Left colon (tissue), 2 donors: ENCODE results near the gene ALG14. TPM values are rescaled to one million over a fixed set of nuclear protein-coding genes. Genes with fewer than 3 reads are reported as not detected.
"Not testable (repeated sequence)": the region's sequence is repeated elsewhere in the genome, so short reads cannot be mapped to it uniquely, and the experiment has no call there.

Source experiments
- ATAC-seq: fragments of 200-7000 bp; cut with Tn5 transposase; one replicate; pipeline ENCODE4 v1.9.1; 2020; ENCODE audit warnings: mild to moderate bottlenecking, moderate library complexity
- DNase-seq, 2 donors: peaks; one replicate each; pipeline ENCODE4 v3.0.0-alpha.2; 2020
- intact Hi-C, 2 donors: fragments of 100-400 bp; cut with DNase I in 1 of 2; cut with micrococcal nuclease in 1 of 2; formaldehyde crosslinking; loops; one replicate each; pipeline versions ENCODE4 v1.11.2 to v1.14.0; 2022; cut with DNase I, micrococcal nuclease
- total RNA-seq, 2 donors: library from RNA; stranded (reverse); fragmentation: NEBNext Ultra II Directional; extraction: Animal tissue kit (Norgen Biotek cat#: 25700); gene quantifications; one replicate each; pipeline ENCODE4 v1.2.1, GENCODE V29; 2021
- donor health status: DM: no; HTN: no; CAD: no.
- donor health status: DM: yes; HTN: yes; CAD: no.

The ALG14 gene
- total RNA-seq, 2 donors from 2014 or later, result 9.8 to 13.9 TPM

- intact Hi-C loops, DNase-seq, ATAC-seq: not testable (repeated sequence)
Observed at GRCh38 chr1:95091290-95091689, 18.5 kb upstream of the ALG14 start.

- ATAC-seq (no peak), DNase-seq (no peak)
- intact Hi-C loops, result loop anchor here in 1 of 2 donors (10.0 kb wide), 1 partner anchor 145 kb away; the partner anchor contains the start of gene RWDD3
Observed at GRCh38 chr1:95089650-95090287, 17.0 kb upstream of the ALG14 start.

DNA sequence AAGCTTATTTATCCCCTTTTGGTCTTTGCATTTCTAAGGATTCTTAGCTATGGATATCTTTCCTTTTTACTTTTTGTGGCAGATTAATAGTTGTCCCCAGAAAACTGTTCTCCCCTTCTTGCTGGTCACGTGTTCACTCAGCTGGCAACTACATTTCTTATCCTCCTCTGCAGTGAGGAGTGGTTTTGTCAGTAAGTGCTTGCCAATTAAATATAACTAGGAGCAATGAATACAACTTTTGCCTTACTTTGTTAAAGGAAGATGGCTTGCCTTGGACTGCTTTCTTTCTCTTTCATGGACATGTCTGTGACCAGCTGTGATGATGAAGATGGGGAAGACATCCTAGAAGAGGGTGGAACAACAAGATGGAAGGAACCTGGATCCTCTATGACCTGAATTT, 15.6 kb upstream of the ALG14 start:
- intact Hi-C loops, result loop anchor here in 1 of 2 donors (10.0 kb wide), 1 partner anchor 146 kb away; the partner anchor contains the start of gene RWDD3
- no peak for ATAC-seq
- no peak for DNase-seq

DNA sequence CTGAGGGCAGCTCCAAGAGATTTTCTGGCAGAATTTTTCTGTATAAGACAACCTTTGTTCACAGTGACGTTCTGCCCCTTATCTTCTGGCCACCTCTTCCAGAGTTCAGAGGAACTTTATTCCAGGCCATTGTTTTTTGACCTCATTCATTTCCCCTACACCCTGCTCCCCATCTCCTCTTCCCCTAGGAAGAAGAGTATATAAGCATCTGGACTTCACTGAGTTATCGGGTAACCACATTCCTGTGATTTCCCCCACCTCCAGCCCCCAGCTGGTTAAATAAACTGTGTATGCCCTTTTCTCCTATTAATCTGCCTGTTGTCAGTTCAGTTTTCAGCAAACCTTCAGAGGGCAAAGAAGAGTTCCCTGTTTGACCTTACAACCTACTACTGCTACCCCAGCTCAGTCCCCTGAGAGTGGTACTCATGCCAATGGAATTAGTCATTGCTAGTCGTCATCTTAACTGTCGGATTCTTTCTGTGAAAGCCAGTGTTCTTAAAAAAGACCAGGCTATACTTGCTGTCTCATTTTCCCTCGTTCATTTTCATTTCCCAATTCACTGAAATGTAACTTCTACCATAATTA, 14.3 kb upstream of the ALG14 start:
- intact Hi-C loops, result loop anchor here in 1 of 2 donors (10.0 kb wide), 1 partner anchor 148 kb away; the partner anchor contains the start of gene RWDD3
- ATAC-seq (no peak), DNase-seq (no peak)

GRCh38 chr1:95085376-95085775, 12.6 kb upstream of the ALG14 start:
- DNase-seq (no peak), ATAC-seq (no peak)
- intact Hi-C loops, result loop anchor here in 1 of 2 donors (10.0 kb wide), 1 partner anchor 149 kb away; the partner anchor contains the start of gene RWDD3

DNA sequence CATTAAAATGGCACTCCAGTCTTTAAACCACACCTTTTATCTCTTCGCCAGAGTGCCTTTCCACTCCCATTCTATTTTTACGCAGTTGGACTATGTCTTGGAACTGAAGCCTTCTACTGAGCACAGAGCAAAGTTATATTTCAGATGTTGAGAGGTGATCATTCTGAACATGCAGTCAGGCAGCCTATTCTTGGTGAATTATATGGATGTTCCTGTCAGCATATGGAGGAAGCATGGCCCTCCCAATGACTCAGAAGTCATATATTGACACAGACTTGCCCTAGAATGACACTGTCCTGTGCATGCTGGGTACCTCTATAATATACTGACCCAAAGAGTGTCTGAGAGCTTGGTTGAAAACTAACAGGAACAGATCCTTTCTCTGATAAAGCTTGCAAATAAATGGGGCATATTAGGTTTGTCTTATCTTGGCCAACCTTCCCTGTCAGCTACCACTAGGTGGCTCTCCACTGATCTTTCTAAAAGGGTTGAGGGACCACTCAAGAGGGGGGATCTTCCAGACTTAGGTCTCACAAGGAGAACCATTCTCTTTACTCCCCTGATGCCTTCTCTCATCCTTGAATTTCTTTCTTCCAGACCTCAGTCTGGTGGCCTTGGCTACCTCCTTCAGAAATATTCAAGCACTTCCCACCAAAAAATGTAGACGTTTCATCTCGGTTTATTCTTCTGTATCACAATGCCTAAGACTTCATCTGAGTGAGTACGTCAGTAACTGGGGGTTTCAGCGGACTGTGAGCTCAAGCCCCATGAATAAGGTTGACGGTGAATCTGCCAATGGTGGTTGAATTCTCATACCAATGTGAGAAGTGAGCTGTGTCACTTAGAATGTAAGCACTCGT, 11.8 kb upstream of the ALG14 start:
- ATAC-seq (peak; percentile 97), DNase-seq (no peak)
- intact Hi-C loops, result loop anchor here in 1 of 2 donors (10.0 kb wide), 1 partner anchor 150 kb away; the partner anchor contains the start of gene RWDD3

GRCh38 chr1:95080879-95081278, 8.1 kb upstream of the ALG14 start:
- intact Hi-C loops, result loop anchor here in 1 of 2 donors (10.0 kb wide), 1 partner anchor 154 kb away; the partner anchor contains the start of gene RWDD3
- DNase-seq (no peak), ATAC-seq (no peak)

DNA sequence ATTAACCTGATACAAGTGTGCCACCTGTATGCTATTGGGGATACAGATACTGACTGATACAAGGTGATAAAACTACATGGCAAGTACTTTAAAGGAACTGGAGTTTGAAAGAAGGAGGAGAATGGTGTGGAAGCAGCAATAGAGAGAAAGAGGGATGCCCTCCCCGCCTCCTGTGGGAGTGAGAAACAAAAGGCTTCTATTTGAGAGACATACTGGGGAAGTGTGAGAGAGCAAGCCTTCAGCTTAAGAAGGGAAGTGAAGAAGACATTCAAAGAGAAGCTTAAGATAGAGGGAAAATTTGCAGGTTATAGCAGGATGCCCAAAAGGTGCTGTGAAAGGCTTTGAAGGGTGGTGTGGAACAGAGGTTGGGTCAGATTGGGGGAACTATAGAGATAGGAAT, 7.7 kb upstream of the ALG14 start:
- intact Hi-C loops, result loop anchor here in 1 of 2 donors (10.0 kb wide), 1 partner anchor 154 kb away; the partner anchor contains the start of gene RWDD3
- no peak for DNase-seq

DNA sequence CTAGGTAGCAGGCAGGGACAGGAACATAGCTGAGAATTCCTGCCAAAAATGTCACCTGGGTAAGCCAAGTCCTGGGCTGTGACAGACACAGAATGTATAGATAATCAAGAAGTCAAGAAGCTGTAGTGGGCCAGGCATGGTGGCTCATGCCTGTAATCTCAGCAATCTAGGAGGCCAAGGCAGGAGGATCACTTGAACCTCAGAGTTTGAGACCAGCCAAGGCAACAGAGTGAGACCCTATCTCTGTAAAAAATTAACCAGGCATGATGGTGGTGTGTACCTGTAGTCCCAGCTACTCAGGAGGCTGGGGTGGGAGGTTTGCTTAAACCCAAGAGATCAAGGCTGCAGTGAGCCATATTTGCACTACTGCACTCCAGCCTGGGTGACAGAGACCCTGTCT, 3.3 kb upstream of the ALG14 start:
- intact Hi-C loops, result no loop called here

More for the DNA sequence above, 7.7 kb upstream of the ALG14 start:
- ATAC-seq, result no peak

GRCh38 chr1:95073446-95073845, 695 bp upstream of the ALG14 start:
- no peak for ATAC-seq
- intact Hi-C loops, result no loop called here
- DNase-seq, result no peak

More for the DNA sequence above, 3.3 kb upstream of the ALG14 start:
- ATAC-seq, result no peak
- no peak for DNase-seq

- ATAC-seq (peak; percentile 29), DNase-seq (no peak)
- intact Hi-C loops, result no loop called here
Observed at GRCh38 chr1:95072117-95072516, 634 bp downstream of the ALG14 start.

DNA sequence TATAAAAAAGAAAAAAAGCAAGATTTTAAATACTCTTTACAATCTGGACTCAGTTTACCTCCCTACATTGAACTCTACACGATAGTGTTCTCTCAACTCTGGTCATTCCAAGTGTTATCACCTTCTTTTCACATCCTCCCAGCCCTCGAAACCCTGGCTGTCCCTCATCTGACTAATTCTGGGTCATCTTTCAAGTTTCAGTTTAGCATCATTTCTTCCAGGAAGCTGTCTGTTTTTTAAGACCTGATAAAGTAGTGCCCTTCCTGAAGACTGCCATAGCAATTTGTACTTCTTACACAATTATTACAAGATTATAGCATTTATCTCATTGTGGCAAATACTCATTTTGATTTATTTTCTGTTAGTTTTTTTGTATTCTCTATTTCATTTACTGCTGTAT, 1.2 kb downstream of the ALG14 start:
- ATAC-seq, result no peak
- no peak for DNase-seq
- intact Hi-C loops, result no loop called here

DNA sequence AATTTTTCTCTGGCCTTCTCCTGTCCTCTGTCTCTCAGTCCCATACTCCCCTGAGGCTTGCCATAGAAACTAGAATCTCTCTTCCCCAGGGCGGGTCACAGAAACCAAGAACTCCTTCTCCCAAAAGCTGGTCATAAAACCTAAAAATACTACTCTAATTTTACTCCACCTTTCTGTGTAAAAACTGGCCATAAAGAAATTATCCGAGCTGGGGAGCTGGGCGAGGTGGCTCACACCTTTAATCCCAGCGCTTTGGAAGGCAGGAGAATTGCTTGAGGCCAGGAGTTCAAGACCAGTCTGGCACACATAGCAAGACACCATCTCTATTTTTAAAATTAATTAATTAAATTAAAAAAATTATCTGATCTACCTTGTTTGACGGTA, 3.0 kb downstream of the ALG14 start:
- ATAC-seq (peak; percentile 51), DNase-seq (peak; percentile 53)
- intact Hi-C loops, result no loop called here

- peak in 1 of 2 donors; percentile 40 for DNase-seq
- intact Hi-C loops, result no loop called here
- peak; percentile 60 for ATAC-seq
Observed at GRCh38 chr1:95068956-95069709, 3.6 kb downstream of the ALG14 start.

DNA sequence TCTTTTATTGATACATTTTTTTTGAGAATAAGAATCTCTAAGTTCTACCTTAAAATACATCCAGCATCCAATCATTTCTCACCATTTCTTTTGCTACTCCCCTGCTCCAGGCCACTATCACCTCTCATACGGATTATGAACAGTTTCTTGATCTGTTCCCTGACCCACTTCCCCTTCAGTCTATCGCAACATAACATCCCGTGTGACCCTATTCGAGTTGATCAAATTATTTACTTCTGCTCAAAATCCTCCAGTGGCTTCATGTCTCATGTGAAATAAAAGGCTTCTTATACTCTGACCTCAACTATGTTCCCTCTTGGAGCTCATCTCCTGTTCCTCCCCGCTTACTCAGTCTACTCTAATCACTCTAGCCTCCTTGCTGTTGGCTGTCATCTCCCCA, 5.2 kb downstream of the ALG14 start:
- ATAC-seq, result no peak
- no peak for DNase-seq
- intact Hi-C loops, result no loop called here

GRCh38 chr1:95067062-95067461, 5.7 kb downstream of the ALG14 start:
- ATAC-seq (no peak), DNase-seq (no peak)
- intact Hi-C loops, result no loop called here

GRCh38 chr1:95061445-95062006, 11.2 kb downstream of the ALG14 start:
- no peak for DNase-seq
- intact Hi-C loops, result no loop called here
- ATAC-seq, result no peak

DNA sequence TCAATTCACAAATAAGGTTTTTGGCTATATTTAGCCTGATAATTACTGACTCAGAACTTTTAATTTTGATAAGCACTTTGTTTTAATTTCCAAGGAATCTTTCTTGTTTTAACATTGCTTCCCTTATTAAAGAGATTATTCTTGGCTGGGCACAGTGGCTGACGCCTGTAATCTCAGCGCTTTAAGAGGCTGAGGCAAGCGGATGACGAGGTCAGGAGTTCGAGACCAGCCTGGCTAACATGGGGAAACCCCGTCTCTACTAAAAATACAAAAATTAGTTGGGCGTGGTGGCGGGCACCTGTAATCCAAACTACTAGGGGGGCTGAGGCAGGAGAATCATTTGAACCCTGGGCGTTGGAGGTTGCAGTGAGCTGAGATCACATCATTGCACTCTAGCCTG, 13.8 kb downstream of the ALG14 start:
- DNase-seq (no peak), ATAC-seq (no peak)
- intact Hi-C loops, result no loop called here
